ENCODE measurements around the gene RNF157. TPM values are rescaled to one million over a fixed set of nuclear protein-coding genes. Genes with fewer than 3 reads are reported as not detected.
A peak's percentile ranks its signal among the peaks of the same experiment; 100 is the strongest.

RNF157 gene
- polyA plus RNA-seq (2011; rRNA removed) (1.6 and 1.8 TPM in 2 replicates), polyA minus RNA-seq (2011; rRNA and poly(A)+ RNA removed) (2.3 and 3.0 TPM in 2 replicates)

DNA sequence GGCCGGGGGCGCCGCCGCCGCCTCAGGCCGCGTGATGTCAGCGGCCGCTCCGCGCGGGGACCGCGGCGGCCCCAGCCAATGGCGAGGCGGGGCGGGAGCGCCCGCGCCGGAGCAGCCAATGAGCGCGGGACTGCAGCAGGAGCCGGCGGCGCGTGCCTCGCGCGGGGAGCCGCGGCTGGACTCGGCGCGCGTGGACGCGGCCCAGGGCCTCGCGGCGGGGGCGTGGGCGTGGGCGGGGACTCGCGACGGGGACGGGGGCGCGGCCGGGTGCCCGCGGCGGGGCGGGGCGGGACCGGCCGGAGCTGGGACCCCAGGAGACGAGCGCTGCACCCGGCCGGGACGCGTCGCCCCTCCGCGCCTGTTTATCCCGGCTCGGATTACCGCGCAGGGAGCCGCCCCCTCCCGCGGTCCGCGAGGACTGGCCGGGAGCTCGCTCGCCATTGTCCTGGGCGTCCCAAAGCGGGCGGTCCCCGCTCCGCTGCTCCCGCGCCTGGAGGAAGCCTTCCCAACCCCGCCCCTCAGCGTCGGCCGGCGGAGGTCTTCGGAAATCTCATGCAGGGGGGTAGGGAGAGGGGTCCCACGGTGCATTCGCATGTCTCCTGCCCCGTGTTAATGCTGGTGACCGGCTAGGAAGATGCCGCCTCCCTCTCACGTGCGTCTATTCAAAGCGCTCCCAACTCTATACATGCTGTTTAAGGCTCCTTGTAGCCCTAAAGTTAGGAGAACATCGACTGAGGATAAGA lies at the start of gene RNF157:
TSS of gene RNF157 (minus strand) at position 33 of the 743 bp plus-strand sequence. CDS start 253 bp downstream, outside the sequence.
- Histone ChIP-seq H3K9me3 (ENCODE audit: control insufficient read depth, insufficient read depth, low read length) (no peaks in the 10 kb centered on the region), H3K27me3 (ENCODE audit: control insufficient read depth, insufficient read depth, low read length) (peaks cover 53% of the 10 kb centered on the region), H3K27ac (ENCODE audit: low read depth, low read length) (no peak within 1 kb of the TSS), H3K4me3 (ENCODE audit: low read depth, low read length) (peak within 1 kb of the TSS; percentile 65)
- TF ChIP-seq, protein P1, sequence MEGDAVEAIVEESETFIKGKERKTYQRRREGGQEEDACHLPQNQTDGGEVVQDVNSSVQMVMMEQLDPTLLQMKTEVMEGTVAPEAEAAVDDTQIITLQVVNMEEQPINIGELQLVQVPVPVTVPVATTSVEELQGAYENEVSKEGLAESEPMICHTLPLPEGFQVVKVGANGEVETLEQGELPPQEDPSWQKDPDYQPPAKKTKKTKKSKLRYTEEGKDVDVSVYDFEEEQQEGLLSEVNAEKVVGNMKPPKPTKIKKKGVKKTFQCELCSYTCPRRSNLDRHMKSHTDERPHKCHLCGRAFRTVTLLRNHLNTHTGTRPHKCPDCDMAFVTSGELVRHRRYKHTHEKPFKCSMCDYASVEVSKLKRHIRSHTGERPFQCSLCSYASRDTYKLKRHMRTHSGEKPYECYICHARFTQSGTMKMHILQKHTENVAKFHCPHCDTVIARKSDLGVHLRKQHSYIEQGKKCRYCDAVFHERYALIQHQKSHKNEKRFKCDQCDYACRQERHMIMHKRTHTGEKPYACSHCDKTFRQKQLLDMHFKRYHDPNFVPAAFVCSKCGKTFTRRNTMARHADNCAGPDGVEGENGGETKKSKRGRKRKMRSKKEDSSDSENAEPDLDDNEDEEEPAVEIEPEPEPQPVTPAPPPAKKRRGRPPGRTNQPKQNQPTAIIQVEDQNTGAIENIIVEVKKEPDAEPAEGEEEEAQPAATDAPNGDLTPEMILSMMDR (IDR thresholded peaks at IDR 0.05; ENCODE audit: low read depth, low read length), result no peak
- CTCF ChIA-PET, result interaction anchor here (0.7 kb wide), 1 partner anchor 39 kb away, joined by 4 read pairs; no protein-coding TSS in a partner anchor
- no peak for DNase-seq (ENCODE audit: low read depth, low spot score)
- POLR2A ChIA-PET, result interaction anchor here (0.5 to 1.0 kb wide), 3 partner anchors 24 to 455 kb away, joined by 3 to 8 read pairs (median 3); partner anchors contain the start of gene UBALD2

DNA sequence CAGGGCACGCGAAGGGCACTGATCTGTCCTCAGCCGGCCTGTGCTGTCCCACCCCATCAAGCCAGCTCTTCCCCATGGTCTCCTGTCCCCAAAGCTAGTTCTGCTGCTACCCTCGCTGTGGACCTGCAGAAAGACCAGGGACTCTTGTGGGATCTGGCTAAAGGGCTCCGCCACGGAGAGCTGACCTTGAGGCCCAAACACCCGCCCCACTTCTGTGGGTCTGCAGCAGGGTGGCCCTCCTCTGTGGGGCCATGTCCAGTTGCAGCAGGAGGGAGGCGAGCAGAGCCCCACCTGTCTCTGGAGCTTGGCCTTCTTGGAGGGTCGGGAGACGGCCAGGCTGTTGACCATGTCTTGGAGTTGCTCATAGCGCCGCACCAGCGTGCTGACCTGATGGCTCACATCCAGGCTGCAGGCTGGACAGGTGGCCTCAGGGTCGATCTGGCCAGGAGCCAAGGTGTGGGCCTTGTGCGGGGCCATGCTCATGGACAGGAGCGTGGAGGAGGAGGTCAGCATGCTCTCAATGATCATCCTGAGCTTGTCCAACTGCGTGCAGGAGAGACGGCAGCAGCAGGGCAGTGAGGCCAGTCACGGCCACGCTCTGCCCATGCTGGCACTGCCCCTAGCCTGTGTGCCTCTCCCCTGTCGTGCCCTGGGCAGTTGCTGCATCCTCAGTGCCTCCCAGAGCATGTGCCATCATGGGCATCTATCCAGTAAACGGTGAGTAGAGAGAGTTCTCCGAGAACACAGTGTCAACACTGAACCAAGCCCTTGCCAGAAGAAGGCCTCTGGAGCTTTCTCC lies 41.5 kb upstream of the RNF157 start:
- no peak overlapping the region for H3K4me3 ChIP-seq (ENCODE audit: low read depth, low read length)
- no peak for DNase-seq (ENCODE audit: low read depth, low spot score)
- H3K9me3 ChIP-seq (ENCODE audit: control insufficient read depth, insufficient read depth, low read length), result no peaks in the 10 kb centered on the region; the same call in 1 of the 2 replicates
- no peaks in the 10 kb centered on the region for H3K27me3 ChIP-seq (ENCODE audit: control insufficient read depth, insufficient read depth, low read length)
- CTCF ChIA-PET, result interaction anchor here (0.7 to 4.3 kb wide), 3 partner anchors 8 to 161 kb away, joined by 4 to 92 read pairs (median 4); no protein-coding TSS in a partner anchor
- POLR2A ChIA-PET, result no interaction called here
- no peak overlapping the region for H3K27ac ChIP-seq (ENCODE audit: low read depth, low read length)
- TF ChIP-seq, protein P1 (IDR thresholded peaks at IDR 0.05; ENCODE audit: low read depth, low read length), result no peak

DNA sequence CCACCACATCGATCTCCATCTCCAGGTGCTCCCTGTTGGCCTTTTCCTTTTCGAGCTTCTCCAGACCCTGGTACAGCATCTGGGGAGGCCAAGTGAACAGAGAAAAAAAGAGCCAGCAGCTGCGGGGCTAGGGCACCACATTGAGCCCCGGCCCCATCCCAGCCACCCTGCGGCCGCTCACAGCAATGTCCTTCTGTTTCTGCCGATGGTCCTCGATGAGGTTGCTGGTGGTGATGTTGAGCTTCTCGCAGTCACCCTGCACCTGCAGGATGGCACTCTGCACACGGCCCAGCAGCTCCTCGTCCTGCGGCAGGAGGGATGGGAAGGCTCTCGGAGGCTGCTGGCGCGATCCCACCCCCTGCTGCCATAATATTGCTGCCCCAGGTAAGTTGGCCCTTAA lies 40.4 kb upstream of the RNF157 start:
- no peak overlapping the region for H3K4me3 ChIP-seq (ENCODE audit: low read depth, low read length)
- POLR2A ChIA-PET, result interaction anchor here (0.7 to 1.7 kb wide), 2 partner anchors 16 to 159 kb away, joined by 3 to 9 read pairs; no protein-coding TSS in a partner anchor
- DNase-seq (ENCODE audit: low read depth, low spot score), result no peak
- H3K27me3 ChIP-seq (ENCODE audit: control insufficient read depth, insufficient read depth, low read length), result no peaks in the 10 kb centered on the region
- CTCF ChIA-PET, result interaction anchor here (0.6 to 4.3 kb wide), 8 partner anchors 8 to 1111 kb away, joined by 3 to 92 read pairs (median 17); no protein-coding TSS in a partner anchor
- TF ChIP-seq, protein P1 (IDR thresholded peaks at IDR 0.05; ENCODE audit: low read depth, low read length), result no peak
- no peaks in the 10 kb centered on the region; the same call in 1 of the 2 replicates for H3K9me3 ChIP-seq (ENCODE audit: control insufficient read depth, insufficient read depth, low read length)
- no peak overlapping the region for H3K27ac ChIP-seq (ENCODE audit: low read depth, low read length)

DNA sequence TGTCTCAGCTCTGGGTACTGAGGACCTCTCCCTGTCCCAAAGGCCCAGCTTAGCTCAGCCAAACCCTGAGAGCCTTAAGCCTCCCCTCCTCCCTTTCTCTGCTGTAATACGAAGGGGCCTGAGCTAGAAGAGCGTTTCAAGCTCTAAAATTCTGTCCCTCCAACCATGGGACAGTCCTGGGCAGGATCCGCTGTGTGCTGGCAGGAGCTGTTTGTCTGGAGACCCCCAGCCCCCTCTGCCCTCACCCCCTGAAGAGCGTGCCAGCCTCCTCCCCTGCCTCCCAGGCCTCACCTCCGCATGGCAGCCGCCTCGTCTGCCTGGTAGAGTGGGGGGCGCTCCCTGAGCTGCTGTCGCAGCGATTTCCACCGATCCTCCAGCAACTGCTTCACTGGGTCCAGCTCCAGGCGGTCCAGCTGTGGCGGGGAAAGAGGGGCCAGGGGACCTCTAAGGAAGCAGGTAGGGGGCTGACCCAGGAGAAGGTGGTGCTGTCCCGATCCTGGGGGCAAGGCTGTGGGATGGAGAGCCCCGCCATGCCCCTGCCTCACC lies 39.5 kb upstream of the RNF157 start:
- no peak for DNase-seq (ENCODE audit: low read depth, low spot score)
- TF ChIP-seq, protein P1 (IDR thresholded peaks at IDR 0.05; ENCODE audit: low read depth, low read length), result no peak
- Histone ChIP-seq H3K9me3 (ENCODE audit: control insufficient read depth, insufficient read depth, low read length) (no peaks in the 10 kb centered on the region; the same call in 1 of the 2 replicates), H3K27me3 (ENCODE audit: control insufficient read depth, insufficient read depth, low read length) (no peaks in the 10 kb centered on the region), H3K4me3 (ENCODE audit: low read depth, low read length) (no peak overlapping the region), H3K27ac (ENCODE audit: low read depth, low read length) (no peak overlapping the region)
- ChIA-PET POLR2A (interaction anchor here (0.6 to 1.7 kb wide), 4 partner anchors 15 to 281 kb away, joined by 3 to 9 read pairs (median 5); no protein-coding TSS in a partner anchor), CTCF (interaction anchor here (0.5 to 4.3 kb wide), 49 partner anchors 9 to 272 kb away, joined by 3 to 92 read pairs (median 4); partner anchors contain the start of genes EXOC7, FOXJ1 and UBALD2)
